CD4-positive, CD25-positive, alpha-beta regulatory T cell (primary cell): Measurements from ENCODE around the gene ESRRG. TPM values are rescaled to one million over a fixed set of nuclear protein-coding genes. Genes with fewer than 3 reads are reported as not detected.

ENCODE experiments used
- ATAC-seq, 2 donors: fragments of 150-1000 bp; cut with Tn5 transposase; one replicate each; pipeline ENCODE4 v1.10.0; 2021; ENCODE audit warnings: low read depth in 2 of 2, moderate number of reproducible peaks in 2 of 2, moderate library complexity in 1 of 2
- DNase-seq, 3 donors: peaks; one replicate each; pipeline versions ENCODE4 v3.0.0 to v3.0.0-alpha.2; 2012 to 2022; ENCODE audit warnings: mixed read lengths in 1 of 3
- H3K27ac ChIP-seq: one replicate; pipeline ENCODE4 v1.7.0; 2013; ENCODE audit warnings: mild to moderate bottlenecking, low read length; ENCODE audit not compliant: insufficient read depth, poor library complexity, severe bottlenecking
- H3K27me3 ChIP-seq: one replicate; pipeline ENCODE4 v1.7.0; 2013; ENCODE audit warnings: low read length; ENCODE audit not compliant: control insufficient read depth, insufficient read depth
- H3K36me3 ChIP-seq: one replicate; pipeline ENCODE4 v1.7.0; 2013; ENCODE audit warnings: mild to moderate bottlenecking, low read length, moderate library complexity; ENCODE audit not compliant: control insufficient read depth, insufficient read depth
- H3K4me1 ChIP-seq: 2 replicates; pipeline ENCODE4 v1.7.0; 2013; ENCODE audit warnings: mild to moderate bottlenecking, low read length; ENCODE audit not compliant: insufficient read depth, control insufficient read depth, poor library complexity, severe bottlenecking
- H3K4me3 ChIP-seq: one replicate; pipeline ENCODE4 v1.7.0; 2013; ENCODE audit warnings: low read depth, mild to moderate bottlenecking, low read length, moderate library complexity
- H3K9me3 ChIP-seq, 2 experiments: 1 replicate in 1 of 2; 2 replicates in 1 of 2; pipeline ENCODE4 v1.7.0; 2013; ENCODE audit warnings: low read length in 2 of 2, mild to moderate bottlenecking in 1 of 2, moderate library complexity in 1 of 2; ENCODE audit not compliant: control insufficient read depth in 2 of 2
- H3K27ac Mint-ChIP-seq, 3 donors: one replicate each; pipeline ENCODE4 v1.8.0; 2020 to 2022; ENCODE audit warnings: mild to moderate bottlenecking in 3 of 3, mixed read lengths in 3 of 3, moderate library complexity in 2 of 3
- H3K27me3 Mint-ChIP-seq: one replicate; pipeline ENCODE4 v1.8.0; 2022; ENCODE audit warnings: mild to moderate bottlenecking, mixed read lengths
- H3K36me3 Mint-ChIP-seq: one replicate; pipeline ENCODE4 v1.8.0; 2020; ENCODE audit warnings: mixed read lengths
- H3K4me1 Mint-ChIP-seq, 4 donors: one replicate each; pipeline ENCODE4 v1.8.0; 2020 to 2022; ENCODE audit warnings: mixed read lengths in 4 of 4, mild to moderate bottlenecking in 1 of 4
- H3K4me3 Mint-ChIP-seq, 4 donors: one replicate each; pipeline ENCODE4 v1.8.0; 2020 to 2022; ENCODE audit warnings: mild to moderate bottlenecking in 4 of 4, mixed read lengths in 4 of 4, moderate library complexity in 3 of 4
- H3K9me3 Mint-ChIP-seq, 7 donors: one replicate each; pipeline ENCODE4 v1.8.0; 2020 to 2022; ENCODE audit warnings: mixed read lengths in 7 of 7, mild to moderate bottlenecking in 3 of 7, moderate library complexity in 2 of 7
- polyA plus RNA-seq, 4 donors: library from polyadenylated mRNA; unstranded; fragments of 300-500 nt; fragmentation: Illumina TruSeq; gene quantifications; one replicate each; pipeline ENCODE4 v1.2.3, GENCODE V29; 2021
- total RNA-seq: library from RNA; stranded (reverse); gene quantifications from one replicate; pipeline ENCODE4 v1.2.3, GENCODE V29; 2022

Gene ESRRG
- total and polyA plus RNA-seq, 5 donors from 2014 or later = not detected

DNA sequence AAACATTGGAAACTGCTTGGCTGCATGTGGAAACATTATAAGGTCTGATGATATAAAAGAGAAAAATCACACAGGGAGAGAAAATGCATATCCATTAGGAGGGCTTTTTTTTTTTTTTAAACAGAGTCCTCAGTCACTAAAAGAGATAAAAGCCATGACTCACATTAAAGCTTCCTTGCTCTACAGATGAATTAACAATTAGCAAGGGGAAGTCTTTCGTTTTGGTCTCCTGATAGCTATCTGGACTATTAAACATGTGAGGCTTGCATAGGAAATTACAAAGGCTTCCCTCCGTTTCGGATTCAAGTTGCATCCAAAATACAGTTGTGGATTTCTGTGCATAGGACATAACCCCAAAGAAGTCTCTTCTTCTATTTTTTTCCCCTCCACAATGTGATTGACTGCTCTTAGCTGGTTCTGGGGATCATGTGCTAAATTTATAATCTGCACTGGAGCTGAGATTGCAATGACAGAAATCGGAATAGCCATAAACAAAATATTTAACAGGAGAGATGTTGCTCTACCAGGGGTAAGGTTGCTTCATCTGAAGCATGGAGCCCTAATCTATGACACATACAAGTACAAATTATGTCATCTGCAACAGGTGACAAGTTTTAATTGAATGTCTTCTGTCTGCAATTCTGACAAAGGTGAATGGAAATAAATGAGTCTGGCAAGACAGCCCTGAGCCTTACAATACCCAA is 146.8 kb downstream of the ESRRG start:
- Mint-ChIP-seq H3K27me3 (no peaks in the 10 kb centered on the region), H3K4me1 (no peaks in the 10 kb centered on the region), H3K36me3 (no peaks in the 10 kb centered on the region), H3K9me3 (peaks cover 0 to 16% (median 4%) of the 10 kb centered on the region in 7 donors), H3K4me3 (no peak overlapping the region), H3K27ac (no peak overlapping the region)
- no peaks in the 10 kb centered on the region for H3K36me3 ChIP-seq
- H3K27ac ChIP-seq = no peak overlapping the region
- H3K9me3 ChIP-seq = no peaks in the 10 kb centered on the region
- H3K4me1 ChIP-seq = no peaks in the 10 kb centered on the region
- H3K4me3 ChIP-seq = no peak overlapping the region
- DNase-seq (no peak), ATAC-seq (no peak)
- H3K27me3 ChIP-seq = no peaks in the 10 kb centered on the region

GRCh38 chr1:216566641-216567205 is 156.5 kb downstream of the ESRRG start:
- Histone ChIP-seq H3K9me3 (peaks cover 4 to 8% of the 10 kb centered on the region in 2 experiments), H3K27me3 (no peaks in the 10 kb centered on the region), H3K4me3 (no peak overlapping the region), H3K27ac (no peak overlapping the region), H3K36me3 (no peaks in the 10 kb centered on the region), H3K4me1 (no peaks in the 10 kb centered on the region)
- Mint-ChIP-seq H3K9me3 (peaks cover 1 to 21% (median 7%) of the 10 kb centered on the region in 7 donors), H3K4me3 (no peak overlapping the region), H3K4me1 (peaks cover 0 to 4% (median 0%) of the 10 kb centered on the region in 4 donors), H3K27me3 (no peaks in the 10 kb centered on the region), H3K36me3 (no peaks in the 10 kb centered on the region), H3K27ac (no peak overlapping the region)
- ATAC-seq = no peak
- DNase-seq = no peak

- DNase-seq (no peak), ATAC-seq (no peak)
- H3K27me3 Mint-ChIP-seq = no peaks in the 10 kb centered on the region
- H3K4me3 Mint-ChIP-seq = no peak overlapping the region
- Histone ChIP-seq H3K9me3 (peaks cover 3 to 4% of the 10 kb centered on the region in 2 experiments), H3K4me3 (no peak overlapping the region), H3K27me3 (no peaks in the 10 kb centered on the region), H3K36me3 (no peaks in the 10 kb centered on the region), H3K27ac (no peak overlapping the region), H3K4me1 (no peaks in the 10 kb centered on the region)
- no peaks in the 10 kb centered on the region for H3K36me3 Mint-ChIP-seq
- H3K4me1 Mint-ChIP-seq = no peaks in the 10 kb centered on the region
- peaks cover 0 to 9% (median 4%) of the 10 kb centered on the region in 7 donors for H3K9me3 Mint-ChIP-seq
- H3K27ac Mint-ChIP-seq = no peak overlapping the region
Observed at GRCh38 chr1:216563087-216563486, 160.1 kb downstream of the ESRRG start.

- no peaks in the 10 kb centered on the region for H3K9me3 ChIP-seq
- H3K4me3 ChIP-seq = no peak overlapping the region
- no peaks in the 10 kb centered on the region for H3K4me1 ChIP-seq
- H3K36me3 Mint-ChIP-seq = no peaks in the 10 kb centered on the region
- H3K27me3 Mint-ChIP-seq = no peaks in the 10 kb centered on the region
- no peak overlapping the region for H3K27ac Mint-ChIP-seq
- H3K4me1 Mint-ChIP-seq = no peaks in the 10 kb centered on the region
- no peaks in the 10 kb centered on the region for H3K27me3 ChIP-seq
- peaks cover 0 to 9% (median 2%) of the 10 kb centered on the region in 7 donors for H3K9me3 Mint-ChIP-seq
- H3K27ac ChIP-seq = no peak overlapping the region
- H3K36me3 ChIP-seq = no peaks in the 10 kb centered on the region
- H3K4me3 Mint-ChIP-seq = no peak overlapping the region
- DNase-seq (no peak), ATAC-seq (no peak)
Observed at GRCh38 chr1:216562383-216562782, 160.8 kb downstream of the ESRRG start.

DNA sequence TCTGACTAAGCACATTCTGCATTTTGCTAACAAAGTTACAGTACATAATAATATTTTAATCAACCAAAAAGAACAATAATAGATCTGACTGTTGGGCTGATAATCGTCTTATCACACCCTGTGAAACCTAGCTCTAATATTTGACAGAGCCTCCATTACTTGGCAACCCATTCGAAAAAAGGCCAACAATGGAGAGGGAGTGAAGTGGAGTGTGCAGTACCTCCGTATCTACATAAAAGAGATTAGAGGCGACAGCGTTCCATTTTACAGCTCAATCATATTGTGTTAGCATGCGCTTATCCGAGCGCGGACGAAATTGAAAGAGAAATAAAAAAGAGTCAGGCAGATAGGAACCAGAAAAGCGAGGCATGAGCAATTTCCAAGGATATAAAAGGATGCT is 162.7 kb downstream of the ESRRG start:
- H3K4me1 ChIP-seq = no peaks in the 10 kb centered on the region
- Mint-ChIP-seq H3K9me3 (peaks cover 0 to 10% (median 3%) of the 10 kb centered on the region in 7 donors), H3K4me3 (no peak overlapping the region), H3K4me1 (no peaks in the 10 kb centered on the region), H3K27me3 (no peaks in the 10 kb centered on the region), H3K36me3 (no peaks in the 10 kb centered on the region), H3K27ac (no peak overlapping the region)
- ATAC-seq = no peak
- DNase-seq = no peak
- no peaks in the 10 kb centered on the region for H3K9me3 ChIP-seq
- no peak overlapping the region for H3K4me3 ChIP-seq
- no peaks in the 10 kb centered on the region for H3K27me3 ChIP-seq
- no peaks in the 10 kb centered on the region for H3K36me3 ChIP-seq
- no peak overlapping the region for H3K27ac ChIP-seq

DNA sequence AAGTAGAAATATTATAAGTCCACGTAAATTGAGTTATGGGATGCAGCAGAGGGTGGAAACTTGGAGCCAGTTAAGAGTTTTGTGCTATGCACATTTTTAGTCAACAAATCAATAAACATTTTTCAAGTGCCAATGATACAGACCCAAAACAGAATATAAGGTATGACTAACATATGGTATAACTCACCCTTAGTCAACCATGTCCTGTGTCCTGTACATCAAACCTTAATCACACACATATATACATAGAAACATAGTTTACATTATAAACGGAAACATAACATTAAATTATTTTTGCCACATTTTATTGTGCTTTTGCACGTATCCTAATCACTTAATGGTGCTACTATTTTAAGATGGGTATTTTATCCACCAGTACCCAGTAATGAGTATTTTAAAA is 163.9 kb downstream of the ESRRG start:
- no peak overlapping the region for H3K4me3 Mint-ChIP-seq
- no peak for ATAC-seq
- H3K36me3 ChIP-seq = no peaks in the 10 kb centered on the region

GRCh38 chr1:216555653-216556052 is 167.6 kb downstream of the ESRRG start:
- Mint-ChIP-seq H3K36me3 (no peaks in the 10 kb centered on the region), H3K9me3 (peaks cover 0 to 5% (median 2%) of the 10 kb centered on the region in 7 donors), H3K27me3 (no peaks in the 10 kb centered on the region), H3K4me1 (no peaks in the 10 kb centered on the region), H3K27ac (no peak overlapping the region), H3K4me3 (no peak overlapping the region)
- DNase-seq = no peak
- H3K9me3 ChIP-seq = no peaks in the 10 kb centered on the region
- H3K27me3 ChIP-seq = no peaks in the 10 kb centered on the region
- H3K36me3 ChIP-seq = no peaks in the 10 kb centered on the region
- no peak for ATAC-seq
- H3K4me3 ChIP-seq = no peak overlapping the region
- no peaks in the 10 kb centered on the region for H3K4me1 ChIP-seq
- H3K27ac ChIP-seq = no peak overlapping the region

More for the DNA sequence above, 163.9 kb downstream of the ESRRG start:
- no peaks in the 10 kb centered on the region for H3K4me1 ChIP-seq
- no peak overlapping the region for H3K27ac ChIP-seq
- H3K36me3 Mint-ChIP-seq = no peaks in the 10 kb centered on the region
- no peaks in the 10 kb centered on the region for H3K27me3 Mint-ChIP-seq
- no peaks in the 10 kb centered on the region for H3K4me1 Mint-ChIP-seq
- H3K27me3 ChIP-seq = no peaks in the 10 kb centered on the region
- H3K9me3 Mint-ChIP-seq = peaks cover 0 to 4% (median 2%) of the 10 kb centered on the region in 7 donors
- H3K27ac Mint-ChIP-seq = no peak overlapping the region
- no peaks in the 10 kb centered on the region for H3K9me3 ChIP-seq
- no peak overlapping the region for H3K4me3 ChIP-seq
- no peak for DNase-seq

- Histone ChIP-seq H3K4me1 (no peaks in the 10 kb centered on the region), H3K9me3 (no peaks in the 10 kb centered on the region), H3K27ac (no peak overlapping the region), H3K4me3 (no peak overlapping the region), H3K27me3 (no peaks in the 10 kb centered on the region), H3K36me3 (no peaks in the 10 kb centered on the region)
- Mint-ChIP-seq H3K36me3 (no peaks in the 10 kb centered on the region), H3K27me3 (no peaks in the 10 kb centered on the region), H3K4me3 (no peak overlapping the region), H3K27ac (no peak overlapping the region), H3K9me3 (peaks cover 0 to 5% (median 2%) of the 10 kb centered on the region in 7 donors), H3K4me1 (no peaks in the 10 kb centered on the region)
- DNase-seq = no peak
- ATAC-seq = no peak
Observed at GRCh38 chr1:216554934-216555333, 168.3 kb downstream of the ESRRG start.
